ENCODE measurements around the gene CLDN22. TPM values are rescaled to one million over a fixed set of nuclear protein-coding genes. Genes with fewer than 3 reads are reported as not detected.

The CLDN22 gene
- not detected for total RNA-seq

GRCh38 chr4:183320211-183321059 lies at the start of gene CLDN22:
TSS of gene CLDN22 (minus strand) at chr4:183320276. CDS start at chr4:183320218, 58 bp downstream.
- DNase-seq (ENCODE audit: low spot score): no peak

- no peak for DNase-seq (ENCODE audit: low spot score)
Measured at GRCh38 chr4:183369073-183369472, 49.0 kb upstream of the CLDN22 start.

GRCh38 chr4:183366206-183366835 lies 46.2 kb upstream of the CLDN22 start:
- DNase-seq (ENCODE audit: low spot score): no peak

- no peak for DNase-seq (ENCODE audit: low spot score)
Measured at GRCh38 chr4:183364025-183364424, 43.9 kb upstream of the CLDN22 start.

GRCh38 chr4:183362916-183363542 lies 43.0 kb upstream of the CLDN22 start:
- DNase-seq (ENCODE audit: low spot score): no peak

GRCh38 chr4:183362036-183362435 lies 42.0 kb upstream of the CLDN22 start:
- DNase-seq (ENCODE audit: low spot score): no peak

- DNase-seq (ENCODE audit: low spot score): no peak
Measured at GRCh38 chr4:183360161-183360919, 40.3 kb upstream of the CLDN22 start.

- no peak for DNase-seq (ENCODE audit: low spot score)
Measured at GRCh38 chr4:183358215-183358755, 38.2 kb upstream of the CLDN22 start.

- no peak for DNase-seq (ENCODE audit: low spot score)
Measured at GRCh38 chr4:183356931-183357675, 37.0 kb upstream of the CLDN22 start.

- no peak for DNase-seq (ENCODE audit: low spot score)
Measured at GRCh38 chr4:183356173-183356830, 36.2 kb upstream of the CLDN22 start.

- no peak for DNase-seq (ENCODE audit: low spot score)
Measured at GRCh38 chr4:183355405-183355804, 35.3 kb upstream of the CLDN22 start.

- DNase-seq (ENCODE audit: low spot score): no peak
Measured at GRCh38 chr4:183354219-183354618, 34.1 kb upstream of the CLDN22 start.

- no peak for DNase-seq (ENCODE audit: low spot score)
Measured at GRCh38 chr4:183353557-183353956, 33.5 kb upstream of the CLDN22 start.

- DNase-seq (ENCODE audit: low spot score): no peak
Measured at GRCh38 chr4:183352546-183352945, 32.5 kb upstream of the CLDN22 start.

- no peak for DNase-seq (ENCODE audit: low spot score)
Measured at GRCh38 chr4:183350317-183351071, 30.4 kb upstream of the CLDN22 start.

- no peak for DNase-seq (ENCODE audit: low spot score)
Measured at GRCh38 chr4:183349673-183350072, 29.6 kb upstream of the CLDN22 start.

- no peak for DNase-seq (ENCODE audit: low spot score)
Measured at GRCh38 chr4:183348706-183349659, 28.9 kb upstream of the CLDN22 start.

GRCh38 chr4:183348136-183348535 lies 28.1 kb upstream of the CLDN22 start:
- no peak for DNase-seq (ENCODE audit: low spot score)

GRCh38 chr4:183347566-183347965 lies 27.5 kb upstream of the CLDN22 start:
- no peak for DNase-seq (ENCODE audit: low spot score)

Data from mucosa of gallbladder (tissue), 1 donor.